Measurements from ENCODE around the gene KLHL36.

DNA sequence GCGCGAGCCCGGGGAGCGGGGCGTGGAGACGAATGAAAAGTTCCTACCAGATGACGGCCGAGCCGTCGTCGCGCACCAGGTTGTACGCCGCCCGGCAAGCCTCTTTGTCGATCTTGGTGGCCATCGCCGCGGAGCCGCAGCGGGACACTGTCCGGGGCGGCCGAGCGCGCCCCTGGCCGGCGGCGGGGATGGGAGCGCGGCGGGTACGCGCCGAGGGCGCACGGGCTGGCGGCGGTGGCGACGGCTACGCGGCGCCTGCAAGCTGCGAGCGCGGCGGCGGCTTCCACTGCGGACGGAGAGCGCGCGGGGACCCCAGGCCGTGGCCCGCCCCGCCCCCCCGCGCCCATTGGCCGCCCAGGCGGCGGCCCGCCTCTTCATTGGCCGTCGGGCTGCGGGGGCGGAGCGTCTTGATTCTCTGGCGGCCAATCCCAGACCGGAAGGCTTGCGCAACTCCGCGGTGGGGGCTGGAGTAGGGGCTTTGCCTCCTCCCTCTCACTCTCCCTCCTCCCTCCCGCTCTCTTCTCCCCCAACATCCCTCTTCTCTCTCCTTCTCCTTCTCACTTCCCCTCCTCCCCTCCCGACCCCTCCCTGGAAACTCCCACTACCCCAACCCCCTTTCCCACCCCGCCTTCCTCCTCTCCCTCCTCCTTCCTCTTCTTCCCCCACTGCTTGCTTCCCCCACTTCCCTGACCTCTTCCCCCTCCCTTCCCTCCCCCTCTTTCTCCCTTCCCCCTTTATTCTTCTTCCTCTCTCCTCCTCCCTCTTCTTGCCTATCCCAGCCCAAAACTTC lies 30.3 kb upstream of the KLHL36 start, which contains the start of gene COTL1:
- TF ChIP-seq, protein P1, sequence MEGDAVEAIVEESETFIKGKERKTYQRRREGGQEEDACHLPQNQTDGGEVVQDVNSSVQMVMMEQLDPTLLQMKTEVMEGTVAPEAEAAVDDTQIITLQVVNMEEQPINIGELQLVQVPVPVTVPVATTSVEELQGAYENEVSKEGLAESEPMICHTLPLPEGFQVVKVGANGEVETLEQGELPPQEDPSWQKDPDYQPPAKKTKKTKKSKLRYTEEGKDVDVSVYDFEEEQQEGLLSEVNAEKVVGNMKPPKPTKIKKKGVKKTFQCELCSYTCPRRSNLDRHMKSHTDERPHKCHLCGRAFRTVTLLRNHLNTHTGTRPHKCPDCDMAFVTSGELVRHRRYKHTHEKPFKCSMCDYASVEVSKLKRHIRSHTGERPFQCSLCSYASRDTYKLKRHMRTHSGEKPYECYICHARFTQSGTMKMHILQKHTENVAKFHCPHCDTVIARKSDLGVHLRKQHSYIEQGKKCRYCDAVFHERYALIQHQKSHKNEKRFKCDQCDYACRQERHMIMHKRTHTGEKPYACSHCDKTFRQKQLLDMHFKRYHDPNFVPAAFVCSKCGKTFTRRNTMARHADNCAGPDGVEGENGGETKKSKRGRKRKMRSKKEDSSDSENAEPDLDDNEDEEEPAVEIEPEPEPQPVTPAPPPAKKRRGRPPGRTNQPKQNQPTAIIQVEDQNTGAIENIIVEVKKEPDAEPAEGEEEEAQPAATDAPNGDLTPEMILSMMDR (conservative IDR thresholded peaks at IDR 0.05; ENCODE audit: low read depth, low read length): no peak
- TF ChIP-seq EZH2 (IDR thresholded peaks at IDR 0.05; ENCODE audit: borderline replicate concordance, low read depth, low read length, poor library complexity, severe bottlenecking): no peak

Data from A673 (cell line).